Keratinocyte (primary cell): Measurements from ENCODE around the gene CHD9NB.

Source experiments
- EZH2 ChIP-seq: IDR thresholded peaks from one replicate; pipeline ENCODE4 v1.6.1; 2012; ENCODE audit warnings: inconsistent platforms, mild to moderate bottlenecking, low read length, moderate library complexity
- TF ChIP-seq, protein P1 (sequence below), 3 experiments: IDR thresholded peaks in 1 of 3; conservative IDR thresholded peaks in 1 of 3; optimal IDR thresholded peaks in 1 of 3; 2 replicates in 2 of 3; 3 replicates in 1 of 3; pipeline versions ENCODE3 to v1.5.1; 2011; ENCODE audit warnings: low read length in 3 of 3, mild to moderate bottlenecking in 3 of 3, moderate library complexity in 2 of 3, control low read depth in 1 of 3, inconsistent platforms in 1 of 3; ENCODE audit not compliant: insufficient read depth in 2 of 3; ENCODE audit errors: extremely low read depth in 1 of 3

DNA sequence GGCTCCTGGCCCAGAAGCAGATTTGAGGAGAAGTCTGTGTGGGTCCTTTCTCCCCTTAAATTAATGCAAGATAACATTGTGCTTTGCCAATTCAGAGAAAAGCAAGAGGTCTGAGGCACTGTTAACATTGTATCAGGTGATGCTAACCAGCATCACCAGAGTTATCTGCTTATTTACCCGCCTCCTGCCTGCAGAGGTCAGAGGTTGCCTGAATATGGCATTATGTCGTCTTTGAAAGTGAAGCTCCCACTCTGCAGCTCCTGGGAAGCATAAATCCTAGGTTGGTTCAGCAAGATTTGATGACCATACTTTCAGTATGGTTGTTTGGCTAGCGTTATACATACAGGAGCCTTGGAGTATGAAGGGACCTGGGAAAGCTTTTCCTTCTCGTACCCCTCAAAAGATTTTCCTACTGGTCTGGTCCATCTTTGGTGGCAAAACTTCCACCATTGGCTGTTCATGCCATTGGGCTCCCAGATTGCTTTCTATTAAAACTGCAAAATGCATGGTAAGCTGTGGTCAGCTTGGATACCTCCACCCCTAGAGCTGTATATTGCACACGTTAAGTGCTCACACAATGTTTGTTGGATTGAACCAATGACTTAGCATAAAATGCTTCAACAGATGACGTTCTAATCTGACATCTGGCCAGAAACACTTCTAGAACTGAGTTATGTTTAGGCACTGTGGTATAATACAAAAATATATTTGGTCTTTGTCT lies 26.2 kb upstream of the CHD9NB start:
- TF ChIP-seq, protein P1, sequence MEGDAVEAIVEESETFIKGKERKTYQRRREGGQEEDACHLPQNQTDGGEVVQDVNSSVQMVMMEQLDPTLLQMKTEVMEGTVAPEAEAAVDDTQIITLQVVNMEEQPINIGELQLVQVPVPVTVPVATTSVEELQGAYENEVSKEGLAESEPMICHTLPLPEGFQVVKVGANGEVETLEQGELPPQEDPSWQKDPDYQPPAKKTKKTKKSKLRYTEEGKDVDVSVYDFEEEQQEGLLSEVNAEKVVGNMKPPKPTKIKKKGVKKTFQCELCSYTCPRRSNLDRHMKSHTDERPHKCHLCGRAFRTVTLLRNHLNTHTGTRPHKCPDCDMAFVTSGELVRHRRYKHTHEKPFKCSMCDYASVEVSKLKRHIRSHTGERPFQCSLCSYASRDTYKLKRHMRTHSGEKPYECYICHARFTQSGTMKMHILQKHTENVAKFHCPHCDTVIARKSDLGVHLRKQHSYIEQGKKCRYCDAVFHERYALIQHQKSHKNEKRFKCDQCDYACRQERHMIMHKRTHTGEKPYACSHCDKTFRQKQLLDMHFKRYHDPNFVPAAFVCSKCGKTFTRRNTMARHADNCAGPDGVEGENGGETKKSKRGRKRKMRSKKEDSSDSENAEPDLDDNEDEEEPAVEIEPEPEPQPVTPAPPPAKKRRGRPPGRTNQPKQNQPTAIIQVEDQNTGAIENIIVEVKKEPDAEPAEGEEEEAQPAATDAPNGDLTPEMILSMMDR (optimal IDR thresholded peaks at IDR 0.05 in 1 of 3, IDR thresholded peaks at IDR 0.05 in 1 of 3, conservative IDR thresholded peaks at IDR 0.05 in 1 of 3; ENCODE audit: extremely low read depth in 1 of 3, insufficient read depth in 2 of 3, low read length in 3 of 3) = no peak
- no peak for TF ChIP-seq EZH2
